ENCODE measurements around the gene BCL10.

The BCL10 gene

DNA sequence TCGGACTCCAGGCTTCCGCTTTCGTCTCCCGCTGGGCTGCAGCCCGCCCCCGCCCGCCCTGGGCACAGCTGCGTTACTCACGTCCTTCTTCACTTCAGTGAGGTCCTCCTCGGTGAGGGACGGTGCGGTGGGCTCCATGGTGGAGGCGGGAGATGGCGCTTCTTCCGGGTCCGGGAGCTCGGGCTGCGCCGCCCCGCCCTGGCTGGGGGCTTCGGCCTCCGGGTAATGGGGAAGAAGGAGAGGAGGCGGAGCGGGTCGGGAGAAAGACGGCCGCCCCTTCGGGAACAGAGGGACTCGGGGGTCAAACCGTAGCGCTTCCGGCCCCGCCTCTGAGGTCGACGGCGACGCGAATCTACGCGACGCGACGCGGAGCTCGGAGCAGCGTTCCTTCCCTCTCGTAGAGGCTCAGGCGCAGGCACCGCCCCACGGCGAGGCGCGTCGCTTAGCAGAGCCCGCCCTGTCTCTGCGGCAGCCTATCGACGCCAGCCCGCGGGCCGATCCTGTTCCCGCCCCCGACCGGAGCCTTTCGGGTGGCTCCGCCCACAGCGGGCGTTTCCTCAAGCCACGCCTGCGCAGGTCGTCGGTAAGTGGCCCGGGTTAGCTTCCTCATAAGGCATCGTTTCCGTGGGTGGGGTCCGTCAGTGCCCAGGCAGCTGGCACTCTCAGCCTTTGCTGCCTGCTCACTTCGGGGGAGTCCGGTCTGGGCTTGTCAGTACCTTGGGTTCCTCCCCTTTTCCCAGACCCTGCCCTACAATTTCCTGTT lies at the start of gene BCL10:
BCL10 (minus strand) TSS at position 418 of the 763 bp plus-strand sequence; CDS start at position 138, 280 bp downstream.
- DNase-seq: peak; percentile 98

DNA sequence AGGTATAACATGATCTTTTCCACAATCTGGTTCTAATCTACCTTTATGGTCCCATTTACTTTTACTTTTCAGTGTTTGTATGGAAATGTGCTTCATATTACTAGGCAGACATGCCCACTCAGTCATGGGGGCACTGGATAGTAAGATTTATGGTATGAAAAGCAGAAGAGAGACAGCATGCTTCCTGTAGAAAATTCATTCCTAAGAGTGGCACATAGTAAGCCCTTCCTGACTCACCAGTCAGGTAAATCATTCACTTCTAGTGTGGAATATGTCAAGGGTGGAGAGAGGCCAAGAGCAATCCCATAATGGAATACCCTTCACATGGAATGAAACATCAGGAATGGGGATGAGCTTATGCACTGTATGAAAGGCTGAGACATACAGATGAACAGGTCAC lies 49.5 kb upstream of the BCL10 start:
- DNase-seq: no peak

DNA sequence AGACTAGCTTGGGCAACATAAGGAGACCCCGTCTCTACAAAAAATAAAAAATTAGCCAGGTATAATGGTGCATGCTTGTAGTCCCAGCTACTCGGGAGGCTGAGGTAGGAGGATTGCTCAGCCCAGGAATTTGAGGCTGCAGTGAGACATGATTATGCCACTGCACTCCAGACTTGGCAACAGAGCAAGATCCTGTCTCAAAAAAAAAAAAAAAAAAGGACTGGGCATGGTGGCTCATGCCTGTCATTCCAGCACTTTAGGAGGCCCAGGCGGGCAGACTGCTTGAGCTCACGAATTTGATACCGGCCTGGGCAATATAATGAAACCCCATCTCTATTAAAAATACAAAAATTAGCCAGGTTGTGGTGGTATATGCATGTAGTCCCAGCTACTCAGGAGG lies 47.3 kb upstream of the BCL10 start:
- DNase-seq: no peak

GRCh38 chr1:85322655-85323054 lies 46.2 kb upstream of the BCL10 start:
- DNase-seq: no peak

GRCh38 chr1:85321237-85321964 lies 45.0 kb upstream of the BCL10 start:
- no peak for DNase-seq

DNA sequence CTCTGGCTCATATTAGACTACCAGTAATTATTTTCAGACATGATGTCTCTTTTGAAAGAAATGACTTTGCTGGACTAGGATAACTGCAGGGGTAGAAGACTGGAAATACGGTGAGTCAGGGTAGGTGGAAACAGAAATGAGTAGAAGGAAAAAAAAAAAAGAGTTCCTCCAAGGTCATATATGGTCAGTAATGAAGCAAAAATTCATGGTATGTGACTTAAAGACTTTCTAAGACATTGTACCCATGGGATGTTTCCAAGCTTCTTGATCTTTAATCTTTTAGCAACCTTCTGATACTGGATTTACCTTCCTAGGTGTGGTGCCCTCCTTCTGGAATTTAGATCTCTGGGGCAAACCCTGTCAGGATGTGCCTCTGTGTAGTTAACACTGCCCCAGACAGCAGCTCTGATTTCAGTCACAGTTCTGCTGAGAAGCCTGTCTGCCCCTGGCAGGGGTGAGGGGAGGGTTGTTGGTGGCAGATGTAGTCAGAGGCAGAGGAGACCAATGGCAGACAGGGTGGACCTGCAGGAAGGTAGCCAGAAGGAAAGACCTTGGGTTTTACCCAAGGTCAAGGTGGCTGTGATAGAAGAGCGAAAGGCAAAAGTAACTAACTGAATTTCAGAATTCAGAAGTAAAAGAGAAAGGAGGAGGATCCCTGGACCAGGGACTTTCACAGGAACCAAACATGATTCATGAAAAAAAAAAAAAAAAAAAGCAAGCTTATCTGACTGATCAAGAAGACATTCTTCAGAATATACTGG lies 44.1 kb upstream of the BCL10 start:
- no peak for DNase-seq

GRCh38 chr1:85319931-85320330 lies 43.5 kb upstream of the BCL10 start:
- DNase-seq: no peak

DNA sequence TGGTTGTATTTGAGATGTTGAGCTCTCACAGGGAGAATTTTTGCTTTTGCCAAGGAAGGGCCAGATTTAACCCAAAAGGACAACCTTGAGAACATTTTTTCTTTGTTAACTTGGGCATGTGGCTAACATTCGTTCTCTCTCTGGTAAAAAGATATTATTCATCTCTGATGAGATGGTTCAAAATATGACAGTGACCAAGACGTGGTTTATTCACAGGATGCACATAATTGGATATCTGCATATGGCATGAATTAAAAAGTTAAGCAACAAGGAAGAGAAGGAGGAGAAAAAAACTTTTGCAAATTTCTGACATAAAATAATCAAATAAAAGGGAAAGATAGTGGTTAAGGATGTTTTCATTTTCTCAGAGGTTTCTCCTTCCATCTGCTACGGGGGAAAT lies 43.1 kb upstream of the BCL10 start:
- DNase-seq: no peak

DNA sequence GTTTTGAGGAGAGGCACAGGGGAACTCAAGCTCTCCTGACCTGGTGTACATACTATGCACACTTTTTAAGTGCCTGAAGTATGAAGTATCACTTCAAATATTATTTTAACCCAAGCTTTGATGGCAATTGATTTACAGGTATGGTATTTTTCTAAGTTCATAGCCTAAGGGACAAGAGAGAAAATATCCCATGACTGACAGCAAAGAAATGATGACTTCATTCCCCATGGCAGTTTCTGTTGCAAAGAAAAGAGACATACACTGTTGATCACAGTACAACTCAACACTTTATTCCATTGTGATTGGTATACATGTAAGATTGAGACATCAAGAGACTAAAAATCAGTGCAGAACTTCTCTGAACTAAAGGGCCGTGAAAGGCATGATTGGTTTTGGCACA lies 41.8 kb upstream of the BCL10 start:
- DNase-seq: no peak

- no peak for DNase-seq
These were observed 41.1 kb upstream of the BCL10 start for GRCh38 chr1:85317560-85317959.

DNA sequence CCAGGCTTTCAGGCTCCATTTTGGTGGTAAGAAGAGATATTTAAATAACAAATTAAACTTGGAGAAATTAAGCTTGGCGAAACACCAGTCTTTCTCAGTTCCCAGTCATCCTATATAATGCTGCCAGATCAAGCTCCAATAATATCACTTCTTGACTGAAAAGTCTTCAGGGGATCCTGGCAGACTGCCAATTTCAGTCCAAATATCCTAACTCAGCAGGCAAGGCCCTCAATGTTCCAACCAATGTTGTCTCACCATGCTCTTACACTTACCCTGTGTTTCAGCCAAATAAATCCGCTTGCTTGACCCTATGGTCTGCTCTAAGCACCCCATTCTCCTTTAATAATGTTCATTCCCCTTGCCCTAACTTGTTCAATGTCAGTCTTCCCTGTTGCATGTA lies 39.9 kb upstream of the BCL10 start:
- no peak for DNase-seq

DNA sequence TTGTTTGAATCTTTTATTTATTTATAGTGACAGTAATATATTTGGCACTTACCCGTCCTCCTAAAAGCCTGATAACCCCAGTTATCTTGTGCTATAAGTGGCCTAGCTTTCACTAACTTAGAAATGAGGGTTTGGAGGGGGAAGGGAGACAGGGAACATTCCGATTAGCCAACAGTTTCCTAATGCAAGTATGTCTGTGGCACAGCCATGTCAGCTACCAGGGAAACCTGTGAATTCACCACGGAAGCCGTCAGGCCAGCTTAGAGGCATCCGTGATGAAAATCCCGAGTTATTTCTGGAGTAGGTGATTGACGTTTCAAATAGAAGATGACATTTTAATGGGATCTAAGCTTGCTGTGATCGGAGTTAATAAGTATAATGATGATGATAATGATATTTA lies 39.4 kb upstream of the BCL10 start:
- DNase-seq: no peak

GRCh38 chr1:85314726-85315125 lies 38.3 kb upstream of the BCL10 start:
- no peak for DNase-seq

DNA sequence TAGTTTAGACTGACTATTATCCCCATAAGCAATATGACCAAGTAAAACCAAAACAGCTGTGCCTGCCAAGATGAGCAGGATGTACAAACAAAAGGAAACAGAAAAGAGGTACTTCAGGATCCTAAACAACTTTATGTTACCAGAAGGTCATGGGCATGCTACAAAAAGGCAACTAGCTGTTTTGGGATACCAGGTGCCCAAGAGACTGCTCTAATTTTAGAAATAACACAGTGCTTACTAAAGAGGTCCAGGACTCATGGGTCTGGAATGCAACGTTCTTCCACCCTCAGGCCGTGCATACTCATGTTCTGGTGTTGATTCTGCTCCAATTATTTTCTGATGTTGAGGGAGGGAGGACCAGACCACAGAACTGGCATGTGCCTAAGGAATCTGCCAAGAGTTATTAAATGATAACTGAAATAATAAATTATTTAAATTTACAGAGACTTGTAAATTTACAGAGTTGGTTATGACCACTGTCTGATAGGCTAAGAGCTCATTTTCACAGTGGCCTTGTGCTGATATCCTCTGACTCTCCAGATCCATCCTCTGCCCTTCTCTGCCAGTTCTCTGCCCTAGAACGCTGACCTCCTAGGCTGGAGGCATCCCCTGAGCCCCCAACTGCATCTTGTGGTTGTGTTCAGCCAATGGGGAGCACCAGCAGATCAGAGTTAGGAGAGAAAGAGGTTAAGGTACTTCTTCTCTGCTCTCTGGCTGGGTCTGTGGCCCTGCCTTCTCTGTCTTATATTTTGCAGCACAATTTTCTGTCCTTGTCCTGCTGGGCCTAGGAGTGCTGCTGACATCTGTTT lies 37.7 kb upstream of the BCL10 start:
- DNase-seq: no peak

- DNase-seq: no peak
These were observed 35.4 kb upstream of the BCL10 start for GRCh38 chr1:85311818-85312217.

GRCh38 chr1:85308833-85309350 lies 32.5 kb upstream of the BCL10 start:
- no peak for DNase-seq

- peak; percentile 53 for DNase-seq
These were observed 31.8 kb upstream of the BCL10 start for GRCh38 chr1:85307987-85308832.

DNA sequence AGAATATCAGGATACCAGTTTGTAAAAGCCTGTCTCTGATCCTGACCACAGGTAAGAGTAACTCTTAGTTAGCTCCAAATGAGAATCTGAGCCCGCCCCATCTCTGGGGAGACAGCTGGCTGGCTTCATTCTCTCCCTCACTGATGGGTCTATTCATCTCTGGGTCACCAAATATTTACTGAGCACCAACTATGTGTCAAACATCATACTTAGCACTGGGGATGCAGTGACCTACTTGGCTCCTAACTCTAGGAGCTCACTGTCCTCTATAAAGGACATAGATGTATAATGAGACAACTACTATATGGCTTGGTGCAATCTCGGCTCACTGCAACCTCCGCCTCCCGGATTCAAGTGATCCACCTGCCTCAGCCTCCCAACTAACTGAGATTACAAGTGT lies 29.8 kb upstream of the BCL10 start:
- no peak for DNase-seq

DNA sequence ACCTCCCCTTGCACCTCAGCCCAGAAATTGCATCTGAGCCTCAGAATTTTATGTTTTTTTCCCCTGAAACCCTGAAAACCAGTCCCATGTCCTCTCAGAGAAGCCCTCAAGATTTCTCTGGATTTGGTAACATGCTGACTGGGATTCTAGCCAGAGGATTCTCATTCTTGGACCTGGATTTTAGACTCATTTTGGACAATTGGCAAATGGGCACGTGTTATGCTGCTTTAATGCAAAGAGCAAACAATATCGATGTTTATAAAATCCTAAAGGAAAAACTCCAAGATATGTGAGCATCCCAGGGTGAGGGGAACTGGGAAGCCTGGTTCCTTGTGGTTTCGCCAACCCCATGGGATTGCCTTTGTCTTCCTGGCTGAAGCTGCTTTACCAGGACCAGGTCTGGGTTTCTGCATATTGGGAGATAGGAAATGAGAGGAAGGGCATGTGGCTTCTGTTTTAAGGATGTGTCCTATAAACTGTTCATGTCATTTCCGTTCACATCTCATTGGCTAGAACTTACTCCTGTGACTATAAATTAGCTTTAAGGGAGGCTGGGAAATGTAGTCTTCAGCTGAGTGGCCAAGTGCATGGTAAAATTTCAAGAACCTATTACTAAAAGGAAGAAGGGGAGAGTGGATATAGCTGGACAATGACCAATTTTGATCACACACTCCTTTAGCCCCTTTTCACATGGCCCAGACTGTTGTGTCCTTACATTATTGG lies 27.2 kb upstream of the BCL10 start:
- DNase-seq: no peak

GRCh38 chr1:85300140-85300539 lies 23.7 kb upstream of the BCL10 start:
- no peak for DNase-seq

Data from CD4-positive, alpha-beta T cell treated with Interleukin-17A for 1 hour (primary cell).